Hepatocyte (in vitro differentiated cells): ENCODE measurements around the gene MAP7.

Source experiments
- CTCF ChIP-seq: fragments of 200-600 bp; sonication (generic); IDR thresholded peaks from 2 replicates; pipeline ENCODE4 v1.5.1; 2016; ENCODE audit warnings: antibody characterized with exemption, mild to moderate bottlenecking; ENCODE audit not compliant: poor library complexity
- EZH2 ChIP-seq: fragments of 200-600 bp; sonication (generic); IDR thresholded peaks from 2 replicates; pipeline ENCODE4 v1.6.1; 2016; ENCODE audit warnings: antibody characterized with exemption, mild to moderate bottlenecking, borderline replicate concordance

- TF ChIP-seq EZH2: no peak
- TF ChIP-seq CTCF: no peak
These were observed 139.8 kb downstream of the MAP7 start for GRCh38 chr6:136410201-136411024.
